ENCODE data around the gene KLF13. TPM values are rescaled to one million over a fixed set of nuclear protein-coding genes. Genes with fewer than 3 reads are reported as not detected.

The KLF13 gene
- polyA plus RNA-seq, 2 of the 4 experiments (the other 2 are of a cell fraction) = 53.5 TPM

GRCh38 chr15:31387479-31388118, 61.0 kb downstream of the KLF13 start:
- Histone ChIP-seq H3K4me3 (no peak overlapping the region), H3K4me1 (peaks cover 22% of the 10 kb centered on the region), H3K9me3 (peaks cover 7% of the 10 kb centered on the region; the same call in 1 of the 3 replicates), H3K4me2 (peak overlapping the region; percentile 41), H3K27ac (peak overlapping the region in 1 of 2 experiments; percentile 6; a peak in 1 of 6 replicates)
- 53% methylated on average over 6 of the region's 6 CpGs for WGBS (ENCODE audit: missing lambda C conversion rate)
- DNase-seq (ENCODE audit: low read depth in 1 of 2, low spot score in 1 of 2) (no peak), ATAC-seq (no peak), FAIRE-seq (no peak)
- TF ChIP-seq CTCF (IDR thresholded peaks at IDR 0.05) (no peak), HDAC2 (IDR thresholded peaks at IDR 0.05) (no peak), EP300 (IDR thresholded peaks at IDR 0.05) (no peak), ZSCAN20 (CRISPR knock-in tag; IDR thresholded peaks at IDR 0.05) (no peak), CBX8 (IDR thresholded peaks at IDR 0.05) (no peak)
- ChIA-PET POLR2A (interaction anchor here (0.7 kb wide), 1 partner anchor 23 kb away, joined by 3 read pairs; no protein-coding TSS in a partner anchor), CTCF (interaction anchor here (1.1 kb wide), 2 partner anchors 21 to 173 kb away, joined by 3 read pairs; no protein-coding TSS in a partner anchor)

- Histone ChIP-seq H3K9me3 (peaks cover 7% of the 10 kb centered on the region; the same call in 1 of the 3 replicates), H3K4me2 (no peak overlapping the region), H3K4me3 (no peak overlapping the region), H3K4me1 (peaks cover 17% of the 10 kb centered on the region), H3K27ac (no peak overlapping the region)
- TF ChIP-seq RFX5 (IDR thresholded peaks at IDR 0.05) (no peak), PHF8 (IDR thresholded peaks at IDR 0.05; ENCODE audit: borderline replicate concordance, low read depth) (no peak), CTCF (IDR thresholded peaks at IDR 0.05) (no peak), ZC3H11A (IDR thresholded peaks at IDR 0.05) (no peak), KDM5A (IDR thresholded peaks at IDR 0.05) (no peak), KDM1A (IDR thresholded peaks at IDR 0.05; ENCODE audit: low read depth) (no peak), SMC3 (IDR thresholded peaks at IDR 0.05) (no peak), POLR2A (IDR thresholded peaks at IDR 0.05; ENCODE audit: low read length) (no peak), RNF2 (IDR thresholded peaks at IDR 0.05; ENCODE audit: borderline replicate concordance, low read depth) (no peak), FOSL2 (IDR thresholded peaks at IDR 0.05) (no peak), FOSL2 (CRISPR knock-in tag; IDR thresholded peaks at IDR 0.05) (no peak), EP300 (IDR thresholded peaks at IDR 0.05) (no peak), MAZ (IDR thresholded peaks at IDR 0.05; ENCODE audit: borderline replicate concordance, low read depth, low read length) (no peak), RAD21 (conservative IDR thresholded peaks at IDR 0.05 in 1 of 2, IDR thresholded peaks at IDR 0.05 in 1 of 2) (no peak), REST (IDR thresholded peaks at IDR 0.05) (no peak), NFE2L2 (conservative IDR thresholded peaks at IDR 0.05; ENCODE audit: low read length) (no peak)
- DNase-seq (ENCODE audit: low read depth in 1 of 2, low spot score in 1 of 2) (no peak), ATAC-seq (no peak), FAIRE-seq (no peak)
- ChIA-PET POLR2A (no interaction called here), CTCF (interaction anchor here (0.7 to 1.6 kb wide), 3 partner anchors 12 to 174 kb away, joined by 3 to 4 read pairs (median 4); no protein-coding TSS in a partner anchor)
- 75% methylated on average over 4 of the region's 4 CpGs for WGBS (ENCODE audit: missing lambda C conversion rate)
Measured at GRCh38 chr15:31389576-31389975, 62.9 kb downstream of the KLF13 start.

Measured in A549 (cell line).